Measurements from ENCODE around the gene RASA1. TPM values are rescaled to one million over a fixed set of nuclear protein-coding genes. Genes with fewer than 3 reads are reported as not detected.

Gene RASA1
- total RNA-seq, 1 donor from 2014 or later, result 18.0 TPM

DNA sequence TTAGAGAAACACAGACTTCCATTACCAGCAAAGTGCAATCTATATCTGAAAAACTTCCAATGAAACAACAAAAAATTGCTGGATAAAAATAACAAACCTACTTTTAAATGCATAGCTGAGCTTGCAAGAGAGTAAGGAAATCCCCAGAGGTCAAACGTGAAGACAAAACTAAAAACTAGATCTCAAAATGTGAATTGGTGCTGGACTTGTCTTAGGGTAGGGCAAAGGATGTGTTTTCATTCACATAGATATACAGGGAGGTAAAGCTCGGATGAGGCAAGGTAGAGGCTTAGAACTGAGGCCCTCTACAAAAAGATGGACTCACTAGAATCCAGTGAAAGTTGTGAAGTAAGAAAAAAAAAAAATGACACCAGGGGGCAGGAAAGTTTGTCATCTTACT is 13.6 kb upstream of the RASA1 start:
- H3K4me3 ChIP-seq, result no peak overlapping the region
- H3K36me3 ChIP-seq, result no peaks in the 10 kb centered on the region
- no peaks in the 10 kb centered on the region for H3K27me3 ChIP-seq (ENCODE audit: low read depth)
- intact Hi-C loops (cut with micrococcal nuclease), result no loop called here
- H3K4me1 ChIP-seq, result peaks cover 4% of the 10 kb centered on the region
- DNase-seq, result no peak
- TF ChIP-seq, protein P1, sequence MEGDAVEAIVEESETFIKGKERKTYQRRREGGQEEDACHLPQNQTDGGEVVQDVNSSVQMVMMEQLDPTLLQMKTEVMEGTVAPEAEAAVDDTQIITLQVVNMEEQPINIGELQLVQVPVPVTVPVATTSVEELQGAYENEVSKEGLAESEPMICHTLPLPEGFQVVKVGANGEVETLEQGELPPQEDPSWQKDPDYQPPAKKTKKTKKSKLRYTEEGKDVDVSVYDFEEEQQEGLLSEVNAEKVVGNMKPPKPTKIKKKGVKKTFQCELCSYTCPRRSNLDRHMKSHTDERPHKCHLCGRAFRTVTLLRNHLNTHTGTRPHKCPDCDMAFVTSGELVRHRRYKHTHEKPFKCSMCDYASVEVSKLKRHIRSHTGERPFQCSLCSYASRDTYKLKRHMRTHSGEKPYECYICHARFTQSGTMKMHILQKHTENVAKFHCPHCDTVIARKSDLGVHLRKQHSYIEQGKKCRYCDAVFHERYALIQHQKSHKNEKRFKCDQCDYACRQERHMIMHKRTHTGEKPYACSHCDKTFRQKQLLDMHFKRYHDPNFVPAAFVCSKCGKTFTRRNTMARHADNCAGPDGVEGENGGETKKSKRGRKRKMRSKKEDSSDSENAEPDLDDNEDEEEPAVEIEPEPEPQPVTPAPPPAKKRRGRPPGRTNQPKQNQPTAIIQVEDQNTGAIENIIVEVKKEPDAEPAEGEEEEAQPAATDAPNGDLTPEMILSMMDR (IDR thresholded peaks at IDR 0.05; ENCODE audit: borderline replicate concordance), result no peak
- H3K9me3 ChIP-seq (replicated peaks), result no peaks in the 10 kb centered on the region
- no peak overlapping the region for H3K27ac ChIP-seq (replicated peaks)

DNA sequence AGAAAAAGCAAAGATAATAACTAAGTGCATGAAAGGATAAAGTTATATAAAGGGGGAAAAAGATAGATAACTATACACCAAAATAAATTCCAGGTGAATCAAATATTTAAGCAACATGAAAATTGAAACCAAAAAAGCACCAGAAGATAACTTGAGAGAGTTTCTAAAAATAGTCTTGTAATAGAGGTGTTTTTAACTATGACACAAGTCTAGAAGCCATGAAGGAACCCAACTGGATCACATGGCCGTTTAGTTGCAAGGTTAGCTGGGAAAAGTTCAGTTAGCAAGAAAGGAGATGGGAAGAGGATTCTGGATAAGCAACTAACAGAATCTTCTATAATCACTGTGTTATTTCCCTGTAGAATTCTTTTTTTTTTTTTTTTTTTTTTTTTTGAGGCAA is 9.2 kb upstream of the RASA1 start:
- no peak for DNase-seq
- Histone ChIP-seq H3K36me3 (no peaks in the 10 kb centered on the region), H3K4me3 (no peak overlapping the region), H3K9me3 (replicated peaks) (no peaks in the 10 kb centered on the region), H3K4me1 (peaks cover 4% of the 10 kb centered on the region), H3K27me3 (ENCODE audit: low read depth) (no peaks in the 10 kb centered on the region), H3K27ac (replicated peaks) (no peak overlapping the region)
- TF ChIP-seq, protein P1 (IDR thresholded peaks at IDR 0.05; ENCODE audit: borderline replicate concordance), result no peak
- intact Hi-C loops (cut with micrococcal nuclease), result no loop called here

DNA sequence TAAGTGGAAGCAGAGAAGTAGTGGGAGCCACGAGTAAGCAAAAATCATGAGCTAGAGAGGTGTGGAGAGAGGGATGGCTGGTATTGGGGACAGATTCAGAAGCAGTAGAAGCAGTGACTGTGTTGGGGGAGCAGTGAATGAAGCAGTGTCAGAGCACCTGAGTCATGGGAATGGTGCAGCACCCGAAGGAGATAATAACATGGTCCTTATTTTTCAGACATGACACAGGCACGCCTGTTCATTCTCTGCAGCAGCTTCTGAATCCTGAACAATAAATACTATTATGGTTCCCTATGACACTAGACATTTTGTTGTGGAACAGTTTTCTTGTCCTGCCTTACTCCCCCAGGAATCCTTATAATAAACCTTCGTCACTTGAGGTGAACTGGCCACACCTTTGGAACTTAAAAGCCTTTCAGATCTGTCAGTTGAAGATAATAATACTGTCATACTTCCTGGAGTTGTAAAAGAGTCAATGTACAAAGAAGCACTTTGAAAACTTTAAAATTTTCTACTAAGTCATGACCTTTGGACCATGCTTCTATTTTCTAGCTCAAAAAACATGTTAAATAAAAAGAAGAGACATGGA is 7.0 kb upstream of the RASA1 start:
- no peak for DNase-seq
- no peaks in the 10 kb centered on the region for H3K9me3 ChIP-seq (replicated peaks)
- no peaks in the 10 kb centered on the region for H3K36me3 ChIP-seq
- no peaks in the 10 kb centered on the region for H3K27me3 ChIP-seq (ENCODE audit: low read depth)
- H3K4me3 ChIP-seq, result no peak overlapping the region
- intact Hi-C loops (cut with micrococcal nuclease), result no loop called here
- no peak overlapping the region for H3K27ac ChIP-seq (replicated peaks)
- TF ChIP-seq, protein P1 (IDR thresholded peaks at IDR 0.05; ENCODE audit: borderline replicate concordance), result no peak
- H3K4me1 ChIP-seq, result peaks cover 4% of the 10 kb centered on the region

DNA sequence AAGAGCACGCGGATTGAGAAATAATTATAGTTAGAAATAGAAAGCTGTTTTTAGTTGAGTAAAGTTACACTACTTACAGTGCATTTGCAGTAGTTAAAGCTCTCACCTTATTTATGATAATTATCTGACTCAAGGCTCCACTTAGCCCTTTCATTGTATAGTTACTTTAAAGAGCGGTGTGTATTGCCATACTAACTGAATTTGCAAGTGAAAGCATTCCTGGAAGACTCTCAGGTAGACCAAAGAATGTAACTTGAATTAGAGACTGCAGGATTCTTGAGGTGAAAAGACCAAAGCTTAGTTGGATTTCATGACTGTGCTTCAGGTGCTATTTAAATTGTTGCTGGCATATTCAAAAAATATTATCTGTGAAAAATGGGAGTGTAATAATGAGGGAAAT is 4.2 kb upstream of the RASA1 start:
- DNase-seq, result no peak
- no peak overlapping the region for H3K4me3 ChIP-seq
- H3K4me1 ChIP-seq, result peaks cover 17% of the 10 kb centered on the region
- H3K27me3 ChIP-seq (ENCODE audit: low read depth), result no peaks in the 10 kb centered on the region
- H3K36me3 ChIP-seq, result no peaks in the 10 kb centered on the region
- intact Hi-C loops (cut with micrococcal nuclease), result no loop called here
- H3K9me3 ChIP-seq (replicated peaks), result no peaks in the 10 kb centered on the region
- H3K27ac ChIP-seq (replicated peaks), result no peak overlapping the region
- TF ChIP-seq, protein P1 (IDR thresholded peaks at IDR 0.05; ENCODE audit: borderline replicate concordance), result no peak

DNA sequence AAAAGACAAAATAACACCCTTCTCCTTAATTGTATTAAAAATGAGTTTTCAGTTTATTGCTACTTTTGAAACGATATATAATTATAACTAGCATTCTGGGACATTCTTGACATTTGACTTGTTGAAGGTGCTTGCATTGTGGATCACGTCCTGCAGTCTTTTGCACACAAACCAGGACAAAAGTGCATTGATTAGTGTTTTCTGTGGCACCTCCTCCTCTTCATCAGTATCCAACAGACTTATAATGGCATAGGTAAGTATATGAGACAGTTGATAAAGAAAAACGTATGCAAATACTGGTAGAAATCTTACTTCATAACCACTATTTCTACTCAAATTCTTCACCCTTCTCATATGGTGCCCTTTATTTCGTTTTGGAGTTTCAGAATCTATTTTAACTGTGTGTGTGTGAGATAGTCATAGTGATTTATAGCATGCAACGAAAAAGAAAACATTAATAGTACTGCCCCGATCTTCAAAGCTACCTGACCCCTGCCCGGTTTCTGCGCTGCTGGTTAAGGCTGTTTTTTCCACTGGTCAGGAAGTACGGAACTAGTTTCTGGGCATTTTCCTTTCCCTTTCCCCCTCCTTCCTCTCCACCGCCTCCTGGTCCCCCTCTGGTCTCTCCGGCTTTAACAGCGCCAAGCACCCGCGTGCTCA is 639 bp upstream of the RASA1 start:
- H3K27me3 ChIP-seq (ENCODE audit: low read depth), result no peaks in the 10 kb centered on the region
- no peaks in the 10 kb centered on the region for H3K36me3 ChIP-seq
- no peak for DNase-seq
- TF ChIP-seq, protein P1 (IDR thresholded peaks at IDR 0.05; ENCODE audit: borderline replicate concordance), result no peak
- intact Hi-C loops (cut with micrococcal nuclease), result no loop called here
- H3K4me3 ChIP-seq, result peak overlapping the region; percentile 90
- H3K27ac ChIP-seq (replicated peaks), result peak overlapping the region; percentile 96
- H3K4me1 ChIP-seq, result peaks cover 43% of the 10 kb centered on the region
- H3K9me3 ChIP-seq (replicated peaks), result no peaks in the 10 kb centered on the region

Data from left ventricle myocardium inferior (tissue), 1 donor.